DMS79 treated with DMSO at 0.1 percent for 48 hours (cell line): ENCODE measurements around the gene TMA7.

ENCODE experiments used
- DNase-seq: peaks from one replicate; lab custom pipeline; 2025; lab: John Stamatoyannopoulos, UW

Gene TMA7

DNA sequence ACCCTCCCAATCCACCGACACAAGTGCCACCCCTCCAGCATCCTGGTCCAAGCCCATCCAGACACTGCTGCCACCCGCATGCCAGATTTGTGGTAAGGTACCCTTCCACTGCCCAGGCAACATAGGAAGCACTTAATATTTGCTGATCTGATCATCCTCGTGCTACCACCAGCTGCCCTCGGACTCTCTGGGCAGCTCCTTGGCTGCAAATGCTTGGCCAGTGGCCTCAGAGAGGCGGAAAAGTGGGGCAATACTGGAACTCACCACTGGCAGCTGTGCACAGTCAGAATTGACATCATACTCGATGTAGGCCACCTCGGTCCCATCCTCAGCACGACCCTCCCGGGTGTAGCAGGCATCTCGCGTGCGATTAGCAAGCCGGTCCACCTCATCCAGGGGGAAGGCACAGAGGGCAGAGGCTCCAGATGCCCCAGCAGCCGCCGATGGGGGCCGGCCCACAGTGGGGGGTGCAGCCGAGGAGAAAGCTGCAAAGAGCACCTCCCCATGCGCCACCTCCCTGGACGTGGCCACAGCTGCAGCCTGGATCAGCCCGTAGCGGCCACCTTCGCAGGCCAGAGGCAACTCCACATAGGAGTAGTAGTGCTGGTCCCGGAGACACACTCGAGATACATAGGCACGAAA is 16.7 kb upstream of the TMA7 start:
- DNase-seq = no peak

DNA sequence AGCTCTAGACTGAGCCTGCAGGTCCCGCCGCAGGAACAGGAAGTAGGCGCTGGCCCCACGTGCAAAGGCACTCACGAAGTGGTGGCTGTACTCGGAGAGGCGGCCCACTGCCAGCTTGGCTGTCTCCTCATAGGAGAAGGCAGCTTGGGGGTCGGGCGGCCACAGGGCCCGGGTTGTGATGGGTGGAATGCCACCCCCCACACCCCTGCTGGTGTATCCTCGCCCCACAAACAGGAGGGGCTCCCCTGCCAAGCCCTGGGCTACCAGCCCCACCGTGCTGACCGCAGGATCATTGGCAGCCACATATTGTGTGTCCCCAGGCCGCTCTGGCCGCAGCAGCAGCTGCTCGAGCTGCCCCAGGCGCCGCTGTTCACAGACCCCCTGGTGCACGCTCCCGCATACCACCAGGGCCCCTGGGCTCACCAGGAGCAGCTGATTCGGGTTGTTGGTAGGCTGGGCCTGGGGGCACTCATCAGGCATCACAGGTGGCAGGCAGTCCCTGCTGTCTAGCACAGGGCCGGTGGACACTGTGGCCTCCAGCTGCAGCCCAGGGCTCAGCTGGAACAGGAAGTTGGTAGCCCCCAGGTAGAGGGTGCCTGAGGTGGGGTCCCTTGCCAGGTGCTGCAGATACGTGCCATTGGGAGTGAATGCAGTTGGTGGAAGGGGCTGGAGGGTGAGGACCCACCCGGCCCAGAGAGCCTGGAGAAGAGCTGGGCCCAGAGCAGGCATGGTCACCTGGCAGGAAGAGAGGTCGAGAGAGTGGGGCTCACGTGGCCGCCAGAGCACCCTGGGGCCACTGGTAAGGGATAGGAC is 16.0 kb upstream of the TMA7 start:
- DNase-seq = no peak

GRCh38 chr3:48425281-48425812 is 14.7 kb upstream of the TMA7 start:
- DNase-seq = no peak

GRCh38 chr3:48426401-48426909 is 13.6 kb upstream of the TMA7 start:
- DNase-seq = no peak

DNA sequence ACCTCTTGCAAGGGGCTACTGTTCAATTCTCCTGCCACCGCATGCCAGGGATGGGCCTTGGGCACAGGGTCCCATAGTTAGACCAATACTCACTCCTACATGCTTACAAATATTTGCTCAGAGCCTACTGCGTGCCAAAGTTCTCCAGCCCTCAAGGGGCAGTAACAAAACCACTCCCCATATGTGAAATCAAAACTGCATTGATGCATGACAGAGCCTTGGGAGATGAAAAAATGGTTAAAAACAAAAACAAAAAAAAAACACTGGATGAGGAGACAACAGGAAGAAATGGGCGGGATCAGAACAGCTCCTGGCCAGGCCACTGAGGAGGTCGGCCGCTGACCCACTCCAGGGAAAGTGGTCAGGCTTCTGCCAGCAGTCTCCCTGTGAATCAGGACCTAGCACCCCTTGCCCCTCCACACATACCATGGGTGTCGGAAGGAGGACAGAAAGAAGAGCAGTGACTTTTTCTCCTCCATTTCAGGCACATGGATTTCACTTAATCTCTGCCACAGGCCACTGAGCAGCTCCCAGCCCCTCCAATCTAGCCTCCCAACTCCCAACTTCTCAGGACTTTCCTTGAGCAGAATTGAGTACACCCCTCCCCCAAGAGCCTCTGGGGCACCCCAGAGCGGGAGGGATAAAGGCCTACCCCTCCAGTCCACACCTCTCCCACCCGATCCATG is 13.0 kb upstream of the TMA7 start:
- peak; percentile 18 for DNase-seq

DNA sequence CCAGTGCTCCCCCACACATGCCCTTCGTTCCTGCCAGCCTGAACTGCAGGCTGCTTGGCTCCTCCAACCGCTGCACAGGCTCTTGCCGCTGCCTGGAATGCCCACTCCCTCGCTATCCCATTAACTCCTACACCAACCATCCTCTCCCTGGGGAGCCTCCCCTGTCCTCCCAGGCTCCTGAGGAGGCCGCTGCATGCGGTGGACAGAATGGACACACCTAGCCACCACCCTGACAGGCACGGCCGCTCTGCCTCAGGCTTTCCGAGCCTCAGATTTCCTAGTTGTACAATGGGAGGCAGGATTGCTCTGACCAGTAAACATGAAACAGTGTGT is 12.5 kb upstream of the TMA7 start:
- DNase-seq = no peak

DNA sequence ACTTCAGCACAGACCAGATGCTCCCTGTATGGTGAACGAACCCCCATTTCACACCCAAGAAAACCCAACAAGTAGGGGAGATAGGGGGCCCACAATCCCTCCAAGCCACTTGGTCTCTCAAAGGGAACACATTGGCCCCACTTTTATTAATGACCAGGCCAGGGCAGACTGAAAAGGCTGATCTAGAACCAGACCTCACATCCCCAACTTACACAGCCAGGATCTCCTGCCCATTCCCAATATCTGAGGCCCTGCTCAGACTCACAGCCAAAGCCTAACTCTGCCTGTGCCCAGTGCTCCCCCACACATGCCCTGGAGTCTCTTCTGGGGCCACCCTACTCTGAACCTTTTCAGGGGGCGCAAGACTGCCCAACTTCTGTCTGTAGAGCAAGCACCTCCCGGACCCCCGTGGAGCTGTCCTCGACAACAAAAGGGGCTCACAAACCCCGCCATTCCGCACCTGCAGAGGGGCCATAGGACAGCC is 11.9 kb upstream of the TMA7 start:
- peak; percentile 1 for DNase-seq

DNA sequence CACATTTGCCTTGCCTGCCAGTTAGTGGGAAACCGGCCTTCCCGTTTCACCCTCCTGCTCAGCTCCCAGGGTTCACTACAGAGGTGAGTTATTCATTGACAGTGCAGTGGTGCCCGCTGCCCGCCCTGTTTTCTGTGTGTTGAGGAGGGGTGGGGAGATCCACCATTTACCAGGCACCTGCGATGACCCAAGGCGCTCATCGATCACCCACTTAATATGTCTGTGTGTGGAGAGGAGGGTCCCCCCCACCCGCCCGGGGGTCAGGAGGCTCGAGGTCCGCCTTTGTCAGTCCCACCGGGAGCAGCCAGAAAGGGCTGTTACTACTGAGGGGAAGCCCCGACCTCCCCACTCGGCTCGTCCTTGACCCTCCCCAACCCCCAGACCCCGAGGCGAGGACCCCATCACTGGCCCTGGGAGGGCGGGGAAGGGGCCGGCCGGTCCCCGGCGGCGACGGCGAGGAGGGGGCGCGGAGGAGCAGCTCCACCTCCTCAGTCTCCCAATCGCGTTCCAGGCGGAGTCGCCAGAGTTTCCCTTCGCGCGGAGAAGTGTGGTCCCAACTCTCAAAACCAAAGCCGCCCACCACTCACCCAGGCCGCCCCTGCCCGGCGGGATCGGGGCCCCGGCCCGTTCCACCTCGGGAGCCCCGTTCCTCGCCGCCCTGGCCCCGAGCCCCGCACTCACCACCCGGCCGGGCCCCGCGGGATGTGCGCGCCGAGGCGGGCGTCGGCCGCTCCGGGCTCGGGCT is 11.3 kb upstream of the TMA7 start:
- DNase-seq = peak; percentile 1

DNA sequence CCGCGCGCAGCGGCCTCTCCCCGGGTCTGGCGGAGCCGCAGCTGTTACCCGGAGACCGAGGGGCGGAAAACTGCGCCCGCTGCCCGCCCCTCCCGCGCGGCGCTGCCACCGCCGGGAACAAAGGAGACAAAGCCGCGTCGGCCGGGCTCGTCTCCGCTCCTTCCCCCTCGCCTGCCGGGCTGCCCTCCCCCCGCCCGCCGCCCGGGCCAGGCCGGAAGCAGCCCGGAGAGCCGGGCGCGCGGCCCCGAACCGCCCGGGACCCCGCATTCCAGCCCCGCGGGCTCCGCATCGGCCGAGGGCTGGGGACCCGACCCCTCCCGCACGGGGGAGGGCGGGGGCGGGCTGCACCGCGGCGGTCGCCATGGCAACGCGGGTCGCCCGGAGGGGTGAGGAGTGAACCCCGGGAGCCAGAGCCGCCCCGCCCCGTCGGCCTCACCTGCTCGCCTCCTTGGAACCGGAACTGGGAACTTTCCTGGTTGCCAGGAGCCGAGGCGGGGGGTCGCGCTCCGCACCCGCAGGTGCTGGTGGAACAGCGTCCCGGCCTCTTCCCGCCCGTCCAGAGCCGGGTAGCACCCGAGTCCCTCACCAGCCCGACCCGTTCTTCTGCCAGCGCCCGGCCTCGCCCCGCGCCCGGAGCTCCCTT is 10.6 kb upstream of the TMA7 start:
- DNase-seq = peak; percentile 42

- peak; percentile 72 for DNase-seq
These were observed 9.9 kb upstream of the TMA7 start, which contains the start of gene PLXNB1 for GRCh38 chr3:48429960-48430707. Gene PLXNB1, minus strand, starts transcription at chr3:48430086. Its CDS starts 5,475 bp downstream, at chr3:48424611.

DNA sequence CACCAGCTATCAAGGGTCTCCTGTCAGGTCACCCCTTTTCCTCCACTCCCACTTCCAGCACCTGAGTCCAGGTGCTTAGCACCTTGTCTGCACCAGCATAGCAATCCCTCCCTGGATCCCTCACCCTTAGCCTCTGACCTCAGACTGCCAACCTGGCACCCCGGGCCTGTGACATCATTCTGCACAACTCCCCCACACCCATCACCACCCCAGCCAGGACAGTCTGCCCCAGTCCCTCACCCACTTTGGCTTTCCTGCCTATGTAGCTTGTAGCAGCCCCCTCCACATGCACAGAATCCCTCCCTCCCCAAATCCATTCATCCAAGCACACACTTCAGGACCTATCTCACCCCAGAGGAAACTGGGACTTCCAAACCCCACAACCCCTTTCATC is 9.4 kb upstream of the TMA7 start:
- DNase-seq = no peak

DNA sequence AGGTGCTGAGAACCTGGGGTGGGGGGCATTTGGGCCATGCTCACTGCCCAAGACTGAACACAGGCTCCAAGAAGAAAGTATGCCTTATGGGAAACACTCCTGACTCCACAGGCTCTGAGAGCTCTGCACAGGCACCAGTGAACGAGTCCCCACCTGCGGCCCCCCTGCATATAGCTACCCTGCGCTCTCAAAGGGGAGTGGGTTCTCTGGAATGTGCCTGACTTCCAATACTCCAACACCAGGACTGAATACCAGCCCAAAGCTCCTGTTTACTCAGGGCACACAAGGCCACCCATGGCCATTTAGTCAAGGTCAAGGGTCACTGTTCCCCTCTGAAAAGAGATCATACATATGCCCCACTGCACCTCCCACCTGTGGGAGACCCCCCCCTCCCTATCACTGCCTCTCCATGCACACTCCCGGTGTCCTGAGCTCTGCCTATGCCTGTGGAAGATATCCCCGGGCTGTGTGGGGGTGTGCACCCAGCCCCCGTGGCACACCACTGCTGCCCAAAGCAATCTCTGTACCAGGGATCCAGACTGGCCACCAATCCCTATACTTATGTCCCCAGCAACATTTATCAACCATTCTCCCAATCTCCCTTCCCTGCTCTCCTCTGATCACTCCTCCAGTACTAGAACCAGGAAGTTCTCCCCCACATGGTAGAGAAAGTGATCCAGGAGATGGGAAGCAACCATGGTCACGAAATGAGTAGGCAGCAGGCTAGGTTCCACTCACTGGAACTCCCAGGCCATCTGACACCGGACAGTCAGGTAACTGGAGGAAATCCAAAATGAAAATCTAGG is 8.6 kb upstream of the TMA7 start:
- no peak for DNase-seq

DNA sequence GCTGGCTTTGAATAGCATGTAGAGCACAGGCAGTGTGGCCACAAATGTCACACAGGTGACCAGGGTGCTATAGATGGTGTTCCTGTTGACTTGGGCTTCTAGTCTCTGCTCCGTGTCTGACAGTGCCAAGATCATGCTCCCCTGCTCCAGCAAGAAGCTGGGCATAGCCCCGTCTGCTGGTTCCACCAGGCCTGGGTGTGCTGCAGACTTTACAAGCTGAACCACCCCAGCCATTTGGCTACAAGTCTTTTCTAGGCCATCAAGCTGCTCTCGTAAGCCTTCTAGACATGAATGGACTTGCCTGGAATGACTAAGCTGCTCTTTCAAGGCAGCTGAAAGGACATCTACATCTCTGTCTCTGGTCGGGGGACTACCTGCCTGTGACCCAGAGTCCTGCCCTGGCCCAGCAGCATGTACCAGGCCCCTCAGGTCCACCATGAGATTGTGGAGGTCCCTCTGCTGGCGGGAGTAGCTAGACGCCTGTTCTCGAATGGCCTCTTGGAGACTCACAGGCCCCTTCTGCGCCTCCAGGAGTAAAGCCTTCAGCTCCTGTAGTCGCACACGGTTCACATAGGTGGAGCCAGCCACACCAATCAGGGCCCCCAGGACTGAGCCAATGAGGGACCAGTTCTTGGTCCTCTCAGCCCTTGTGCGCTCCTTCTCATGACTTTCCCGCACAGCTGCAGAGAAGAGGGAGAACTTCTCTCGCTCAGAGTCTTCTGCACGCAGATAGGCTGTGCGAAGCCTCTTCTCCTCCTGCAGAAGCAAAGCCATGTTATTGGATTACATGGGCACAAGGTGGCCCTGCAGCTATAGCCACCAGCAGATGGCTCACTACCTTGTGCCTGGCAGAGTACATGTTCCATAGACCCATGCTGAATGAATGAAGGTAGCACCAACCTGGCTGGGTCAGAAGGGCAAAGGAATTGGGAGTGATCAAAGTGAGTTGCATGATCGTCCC is 7.4 kb upstream of the TMA7 start:
- no peak for DNase-seq

DNA sequence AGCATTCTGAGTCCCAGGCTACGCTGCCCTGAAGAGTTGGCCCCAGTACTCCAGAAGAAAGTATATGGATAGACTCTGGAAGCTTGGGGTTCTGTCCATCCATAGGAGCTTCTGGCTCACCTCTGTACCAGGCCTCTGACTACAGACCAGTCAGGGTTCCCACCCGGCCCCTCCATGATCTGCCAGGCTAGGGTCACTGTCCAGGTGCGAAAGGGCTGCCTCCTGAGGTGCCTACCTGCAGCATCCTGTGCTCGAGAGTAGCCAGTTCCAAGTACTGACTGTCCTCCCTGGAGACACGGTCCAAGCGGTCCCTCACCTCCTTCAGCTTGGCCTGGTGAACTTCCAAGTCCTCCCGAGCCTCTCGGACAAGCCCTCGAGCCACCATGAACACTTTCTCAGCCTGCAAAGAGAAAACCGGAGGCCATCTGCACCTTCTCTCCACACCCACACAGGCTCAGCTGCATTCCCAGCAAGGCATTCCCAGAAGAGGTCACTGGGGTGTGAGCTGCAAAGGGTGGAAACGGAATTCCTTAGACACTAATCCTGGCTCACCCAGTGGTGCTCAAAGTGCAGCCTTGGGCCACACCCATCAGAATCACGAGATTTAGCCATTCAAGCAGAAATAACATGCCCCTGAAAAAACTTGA is 6.5 kb upstream of the TMA7 start:
- DNase-seq = no peak

GRCh38 chr3:48434591-48435222 is 5.3 kb upstream of the TMA7 start:
- DNase-seq = no peak

- DNase-seq = no peak
These were observed 4.8 kb upstream of the TMA7 start for GRCh38 chr3:48435223-48435595.

DNA sequence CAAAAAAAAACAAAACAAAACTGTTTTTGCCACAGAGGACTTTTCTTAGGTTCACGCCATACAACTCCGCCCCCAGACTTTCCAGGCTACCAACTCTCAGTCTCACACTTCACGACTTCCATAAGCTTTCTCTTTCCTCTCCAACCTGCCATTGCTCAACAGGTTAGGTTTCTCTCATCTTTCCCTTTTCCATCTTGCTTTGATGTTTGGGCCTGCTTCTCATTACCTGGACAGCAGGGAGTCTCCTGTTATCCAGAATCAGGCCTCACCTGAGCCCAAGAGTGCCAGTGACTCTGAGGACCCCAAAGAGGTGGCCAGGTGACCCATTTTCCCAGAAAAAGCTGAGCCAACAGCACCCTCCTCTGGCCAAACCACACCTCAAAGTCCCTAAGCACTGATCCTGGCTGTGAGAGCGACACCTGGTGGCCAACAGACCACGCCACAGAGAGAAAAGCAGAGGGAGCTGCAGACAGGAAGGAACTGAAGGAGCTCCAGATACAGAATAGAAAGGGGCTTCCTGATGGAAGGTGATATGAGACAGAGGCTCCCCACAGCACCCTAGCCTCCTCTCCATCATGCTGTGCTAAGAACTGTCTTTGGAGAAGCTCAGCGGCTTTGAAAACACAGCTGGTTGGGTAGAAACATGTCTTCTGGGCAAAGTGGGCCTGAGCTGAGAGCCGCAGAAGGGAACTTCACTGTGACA is 4.1 kb upstream of the TMA7 start:
- DNase-seq = peak; percentile 52
